ENCODE measurements around the gene ORC3.
"Not testable (repeated sequence)": the region's sequence is repeated elsewhere in the genome, so short reads cannot be mapped to it uniquely, and the experiment has no call there.

ORC3 gene

DNA sequence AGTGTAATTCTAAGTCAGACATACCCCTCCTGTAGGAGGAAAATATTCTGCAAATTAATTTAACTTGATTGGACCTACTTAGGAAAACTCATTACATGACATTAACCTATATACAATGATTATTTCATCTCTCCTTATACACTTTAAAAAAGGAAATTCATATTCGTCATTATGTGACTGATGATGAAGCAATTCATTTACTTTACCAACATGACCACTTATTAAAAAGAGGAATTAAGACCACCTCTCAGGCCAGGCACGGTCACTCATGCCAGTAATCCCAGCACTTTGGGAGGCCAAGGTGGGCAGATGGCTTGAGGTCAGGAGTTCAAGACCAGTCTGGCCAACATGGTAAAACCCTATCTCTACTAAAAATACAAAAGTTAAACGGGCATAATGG lies 100.5 kb downstream of the ORC3 start:
- peaks cover 15% of the 10 kb centered on the region for H3K4me1 ChIP-seq (ENCODE audit: insufficient read depth, poor library complexity, severe bottlenecking)
- no peaks in the 10 kb centered on the region for H3K27me3 ChIP-seq (ENCODE audit: insufficient read depth, poor library complexity, severe bottlenecking)
- no peak overlapping the region for H3K27ac ChIP-seq (ENCODE audit: poor library complexity, severe bottlenecking)
- ATAC-seq (ENCODE audit: low read depth): no peak
- TF ChIP-seq, protein P1, sequence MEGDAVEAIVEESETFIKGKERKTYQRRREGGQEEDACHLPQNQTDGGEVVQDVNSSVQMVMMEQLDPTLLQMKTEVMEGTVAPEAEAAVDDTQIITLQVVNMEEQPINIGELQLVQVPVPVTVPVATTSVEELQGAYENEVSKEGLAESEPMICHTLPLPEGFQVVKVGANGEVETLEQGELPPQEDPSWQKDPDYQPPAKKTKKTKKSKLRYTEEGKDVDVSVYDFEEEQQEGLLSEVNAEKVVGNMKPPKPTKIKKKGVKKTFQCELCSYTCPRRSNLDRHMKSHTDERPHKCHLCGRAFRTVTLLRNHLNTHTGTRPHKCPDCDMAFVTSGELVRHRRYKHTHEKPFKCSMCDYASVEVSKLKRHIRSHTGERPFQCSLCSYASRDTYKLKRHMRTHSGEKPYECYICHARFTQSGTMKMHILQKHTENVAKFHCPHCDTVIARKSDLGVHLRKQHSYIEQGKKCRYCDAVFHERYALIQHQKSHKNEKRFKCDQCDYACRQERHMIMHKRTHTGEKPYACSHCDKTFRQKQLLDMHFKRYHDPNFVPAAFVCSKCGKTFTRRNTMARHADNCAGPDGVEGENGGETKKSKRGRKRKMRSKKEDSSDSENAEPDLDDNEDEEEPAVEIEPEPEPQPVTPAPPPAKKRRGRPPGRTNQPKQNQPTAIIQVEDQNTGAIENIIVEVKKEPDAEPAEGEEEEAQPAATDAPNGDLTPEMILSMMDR (IDR thresholded peaks at IDR 0.05; ENCODE audit: poor library complexity, severe bottlenecking): no peak
- no peaks in the 10 kb centered on the region for H3K9me3 ChIP-seq (ENCODE audit: severe bottlenecking)
- no peak for DNase-seq (ENCODE audit: low spot score)
- no peak overlapping the region for H3K4me3 ChIP-seq (ENCODE audit: severe bottlenecking)
- H3K36me3 ChIP-seq (ENCODE audit: low read depth): peaks cover 36% of the 10 kb centered on the region

DNA sequence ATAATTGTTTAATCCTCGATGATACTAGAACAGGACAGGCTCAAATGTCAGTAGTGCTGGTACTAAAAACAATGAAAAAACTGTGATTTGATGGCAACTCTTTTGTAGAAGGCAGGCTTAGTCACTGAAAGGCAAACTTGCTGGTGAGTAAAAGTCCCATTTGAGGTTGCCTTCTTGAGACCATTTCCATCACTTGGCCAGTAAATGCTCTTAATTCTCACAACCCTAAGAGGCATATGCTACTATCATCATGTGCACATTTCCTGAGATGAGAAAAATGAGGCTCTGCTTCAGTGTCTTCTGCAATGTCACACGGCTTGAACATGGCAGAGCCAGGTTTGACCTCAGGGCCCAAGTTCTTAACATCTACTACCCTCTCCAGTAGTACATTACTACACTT lies 102.2 kb downstream of the ORC3 start:
- H3K4me1 ChIP-seq (ENCODE audit: insufficient read depth, poor library complexity, severe bottlenecking): peaks cover 18% of the 10 kb centered on the region
- peaks cover 35% of the 10 kb centered on the region for H3K36me3 ChIP-seq (ENCODE audit: low read depth)
- no peaks in the 10 kb centered on the region for H3K9me3 ChIP-seq (ENCODE audit: severe bottlenecking)
- DNase-seq (ENCODE audit: low spot score): no peak
- TF ChIP-seq, protein P1 (IDR thresholded peaks at IDR 0.05; ENCODE audit: poor library complexity, severe bottlenecking): no peak
- H3K4me3 ChIP-seq (ENCODE audit: severe bottlenecking): no peak overlapping the region
- H3K27ac ChIP-seq (ENCODE audit: poor library complexity, severe bottlenecking): no peak overlapping the region
- no peaks in the 10 kb centered on the region for H3K27me3 ChIP-seq (ENCODE audit: insufficient read depth, poor library complexity, severe bottlenecking)
- no peak for ATAC-seq (ENCODE audit: low read depth)

DNA sequence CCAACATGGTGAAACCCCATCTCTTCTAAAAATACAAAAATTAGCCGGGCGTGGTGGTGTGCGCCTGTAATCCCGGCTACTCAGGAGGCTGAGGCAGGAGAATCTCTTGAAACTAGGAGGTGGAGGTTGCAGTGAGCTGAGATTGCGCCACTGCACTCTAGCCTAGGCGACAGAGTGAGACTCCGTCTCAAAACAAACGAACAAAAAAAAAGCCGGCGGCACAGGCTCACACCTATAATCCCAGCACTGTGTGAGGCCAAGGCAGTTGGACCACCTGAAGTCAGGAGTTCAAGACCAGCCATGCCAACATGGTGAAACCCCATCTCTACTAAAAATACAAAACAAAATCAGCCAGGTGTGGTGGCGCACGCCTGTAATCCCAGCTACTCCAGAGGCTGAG lies 106.9 kb downstream of the ORC3 start:
- DNase-seq (ENCODE audit: low spot score); ATAC-seq (ENCODE audit: low read depth); H3K27me3 ChIP-seq (ENCODE audit: insufficient read depth, poor library complexity, severe bottlenecking); H3K4me3 ChIP-seq (ENCODE audit: severe bottlenecking); H3K27ac ChIP-seq (ENCODE audit: poor library complexity, severe bottlenecking); H3K9me3 ChIP-seq (ENCODE audit: severe bottlenecking): not testable (repeated sequence)
- peaks cover 48% of the 10 kb centered on the region for H3K36me3 ChIP-seq (ENCODE audit: low read depth)
- peaks cover 31% of the 10 kb centered on the region for H3K4me1 ChIP-seq (ENCODE audit: insufficient read depth, poor library complexity, severe bottlenecking)

DNA sequence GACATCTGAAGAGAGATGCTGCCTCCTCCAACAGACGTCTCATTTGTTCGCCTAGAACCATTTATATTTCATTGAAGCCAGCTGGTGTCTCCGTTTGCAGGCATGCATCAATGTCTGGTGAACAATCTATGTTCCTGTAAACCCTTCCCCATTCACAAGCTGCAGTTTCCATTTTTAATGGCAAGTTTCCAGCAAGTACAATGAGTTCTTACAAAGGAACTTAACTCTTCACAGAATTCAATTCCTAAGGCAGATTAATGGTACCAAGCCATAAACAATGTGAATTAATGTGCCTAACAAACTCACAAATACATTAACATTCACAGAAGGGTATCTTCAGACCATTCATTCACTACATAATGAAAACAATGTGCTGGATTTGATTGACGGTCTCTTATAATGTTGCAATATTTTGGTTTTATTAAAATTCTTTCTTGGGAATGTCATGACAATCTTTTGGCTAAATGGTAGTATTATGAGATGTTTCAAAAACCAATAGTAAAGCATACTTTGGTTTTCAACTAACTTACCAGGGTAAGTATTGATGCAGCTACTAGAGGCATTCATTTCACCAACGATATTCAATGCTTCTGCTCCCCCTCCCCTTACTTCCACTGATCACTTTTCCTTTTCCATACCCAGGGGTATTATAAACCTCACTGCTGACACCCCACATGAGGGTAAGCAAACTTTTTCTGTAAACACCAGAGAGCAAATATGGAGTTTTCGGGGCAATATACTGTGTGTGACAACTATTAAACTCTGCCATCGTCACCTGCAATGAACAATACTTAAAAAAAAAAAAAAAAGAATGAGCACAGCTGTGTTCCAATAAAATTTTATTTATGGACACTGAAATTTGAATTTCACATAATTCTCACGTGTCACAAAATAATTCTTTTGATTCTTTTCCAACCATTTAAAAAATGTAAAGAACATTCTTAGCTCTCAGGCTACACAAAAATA lies 107.9 kb downstream of the ORC3 start:
- Histone ChIP-seq H3K4me1 (ENCODE audit: insufficient read depth, poor library complexity, severe bottlenecking) (peaks cover 31% of the 10 kb centered on the region), H3K9me3 (ENCODE audit: severe bottlenecking) (no peaks in the 10 kb centered on the region), H3K36me3 (ENCODE audit: low read depth) (peaks cover 47% of the 10 kb centered on the region), H3K27ac (ENCODE audit: poor library complexity, severe bottlenecking) (peak overlapping the region; percentile 92), H3K27me3 (ENCODE audit: insufficient read depth, poor library complexity, severe bottlenecking) (no peaks in the 10 kb centered on the region), H3K4me3 (ENCODE audit: severe bottlenecking) (peak overlapping the region; percentile 85)
- DNase-seq (ENCODE audit: low spot score) (no peak), ATAC-seq (ENCODE audit: low read depth) (no peak)
- TF ChIP-seq, protein P1 (IDR thresholded peaks at IDR 0.05; ENCODE audit: poor library complexity, severe bottlenecking): no peak

DNA sequence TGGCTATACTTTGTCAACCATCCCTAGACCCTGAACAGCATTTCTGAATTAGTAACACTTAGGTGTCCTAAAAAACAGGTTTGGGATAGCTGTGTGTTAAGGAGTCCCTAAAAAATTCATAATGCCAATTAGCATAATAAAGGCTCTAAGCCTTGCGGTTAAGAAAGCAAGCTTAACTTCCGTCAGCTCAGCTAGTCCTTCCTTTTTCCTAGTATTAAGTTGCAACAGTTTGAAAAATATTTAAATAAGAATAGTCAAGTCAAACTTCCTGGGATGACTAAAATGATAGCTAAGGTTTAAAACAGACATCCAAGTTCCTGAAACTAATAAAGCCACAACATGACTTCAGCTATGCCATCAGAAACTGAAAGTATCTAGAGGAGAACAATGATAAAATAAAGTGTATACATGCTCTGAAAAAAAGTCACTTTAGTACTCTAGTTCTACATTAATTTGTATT lies 108.6 kb downstream of the ORC3 start:
- H3K36me3 ChIP-seq (ENCODE audit: low read depth): peaks cover 47% of the 10 kb centered on the region
- H3K4me1 ChIP-seq (ENCODE audit: insufficient read depth, poor library complexity, severe bottlenecking): peaks cover 31% of the 10 kb centered on the region
- peak overlapping the region; percentile 85 for H3K4me3 ChIP-seq (ENCODE audit: severe bottlenecking)
- no peaks in the 10 kb centered on the region for H3K27me3 ChIP-seq (ENCODE audit: insufficient read depth, poor library complexity, severe bottlenecking)
- no peaks in the 10 kb centered on the region for H3K9me3 ChIP-seq (ENCODE audit: severe bottlenecking)
- TF ChIP-seq, protein P1 (IDR thresholded peaks at IDR 0.05; ENCODE audit: poor library complexity, severe bottlenecking): no peak
- ATAC-seq (ENCODE audit: low read depth) (no peak), DNase-seq (ENCODE audit: low spot score) (no peak)
- H3K27ac ChIP-seq (ENCODE audit: poor library complexity, severe bottlenecking): peak overlapping the region; percentile 92
